HG03469 (cell line): ENCODE results near the gene ARHGAP42.
A peak's percentile ranks its signal among the peaks of the same experiment; 100 is the strongest.

Experiments used
- ATAC-seq: cut with Tn5 transposase; IDR thresholded peaks from one replicate; pipeline ENCODE4 v1.9.1; 2021; ENCODE audit warnings: mild to moderate bottlenecking, moderate library complexity, moderate number of reproducible peaks; ENCODE audit not compliant: unreplicated experiment

The ARHGAP42 gene

GRCh38 chr11:100682247-100682969 lies 4.7 kb upstream of the ARHGAP42 start:
- ATAC-seq, result no peak

GRCh38 chr11:100683126-100683525 lies 4.0 kb upstream of the ARHGAP42 start:
- ATAC-seq, result no peak

GRCh38 chr11:100684101-100685065 lies 2.7 kb upstream of the ARHGAP42 start:
- peak; percentile 19 for ATAC-seq

- no peak for ATAC-seq
Measured at GRCh38 chr11:100686476-100687053, 523 bp upstream of the ARHGAP42 start.

- ATAC-seq, result peak; percentile 48
Measured at GRCh38 chr11:100687630-100688395, 725 bp downstream of the ARHGAP42 start.

- ATAC-seq, result no peak
Measured at GRCh38 chr11:100689141-100689540, 2.1 kb downstream of the ARHGAP42 start.

- no peak for ATAC-seq
Measured at GRCh38 chr11:100691896-100692653, 5.0 kb downstream of the ARHGAP42 start.

GRCh38 chr11:100695911-100696310 lies 8.8 kb downstream of the ARHGAP42 start:
- no peak for ATAC-seq

- no peak for ATAC-seq
Measured at GRCh38 chr11:100703139-100703538, 16.1 kb downstream of the ARHGAP42 start.

- no peak for ATAC-seq
Measured at GRCh38 chr11:100703801-100704575, 16.9 kb downstream of the ARHGAP42 start.

GRCh38 chr11:100705447-100705846 lies 18.4 kb downstream of the ARHGAP42 start:
- ATAC-seq, result no peak

- ATAC-seq, result peak; percentile 46
Measured at GRCh38 chr11:100706179-100706578, 19.1 kb downstream of the ARHGAP42 start.

- ATAC-seq, result peak; percentile 65
Measured at GRCh38 chr11:100709233-100709957, 22.3 kb downstream of the ARHGAP42 start.

- no peak for ATAC-seq
Measured at GRCh38 chr11:100711984-100712383, 24.9 kb downstream of the ARHGAP42 start.

- no peak for ATAC-seq
Measured at GRCh38 chr11:100712583-100712982, 25.5 kb downstream of the ARHGAP42 start.

GRCh38 chr11:100715165-100715761 lies 28.2 kb downstream of the ARHGAP42 start:
- no peak for ATAC-seq

GRCh38 chr11:100716838-100717237 lies 29.8 kb downstream of the ARHGAP42 start:
- ATAC-seq, result no peak

GRCh38 chr11:100719362-100719761 lies 32.3 kb downstream of the ARHGAP42 start:
- no peak for ATAC-seq
